OCI-LY1 (cell line): Measurements from ENCODE around the gene CT45A8.
"Not testable (repeated sequence)": the region's sequence is repeated elsewhere in the genome, so short reads cannot be mapped to it uniquely, and the experiment has no call there.

Experiments
- H2AFZ ChIP-seq: fragments of 200-600 bp; sonication (generic), shearing (Covaris generic); 2 replicates; pipeline ENCODE4 v1.6.0; 2014; ENCODE audit warnings: antibody characterized with exemption, mild to moderate bottlenecking, low read length
- H3F3A ChIP-seq: fragments of 200-600 bp; sonication (generic), shearing (Covaris generic); 2 replicates; pipeline ENCODE4 v1.6.0; 2014; ENCODE audit warnings: mild to moderate bottlenecking, antibody characterized with exemption, low read length, moderate library complexity; ENCODE audit not compliant: insufficient read depth
- H3K27ac ChIP-seq: fragments of 200-600 bp; sonication (generic); 2 replicates; pipeline ENCODE4 v1.5.1; 2014; ENCODE audit warnings: low read length, mixed run types, mild to moderate bottlenecking, low read depth; ENCODE audit not compliant: poor library complexity, severe bottlenecking
- H3K27me3 ChIP-seq: fragments of 200-600 bp; sonication (generic); 2 replicates; pipeline ENCODE4 v1.6.0; 2014; ENCODE audit warnings: antibody characterized with exemption, mild to moderate bottlenecking, low read length, moderate library complexity; ENCODE audit not compliant: insufficient read depth
- H3K36me3 ChIP-seq: fragments of 200-600 bp; sonication (generic); 2 replicates; pipeline ENCODE4 v1.6.1; 2014; ENCODE audit warnings: mild to moderate bottlenecking, antibody characterized with exemption, low read length, moderate library complexity, mixed read lengths; ENCODE audit not compliant: insufficient read depth
- H3K4me1 ChIP-seq: fragments of 200-600 bp; sonication (generic); 2 replicates; pipeline ENCODE4 v1.5.1; 2014; ENCODE audit warnings: mild to moderate bottlenecking, low read length, moderate library complexity; ENCODE audit not compliant: insufficient read depth, severe bottlenecking
- H3K4me2 ChIP-seq: fragments of 200-600 bp; sonication (generic), shearing (Covaris generic); 2 replicates; pipeline ENCODE4 v1.6.1; 2014; ENCODE audit warnings: low read length
- H3K4me3 ChIP-seq: fragments of 200-600 bp; sonication (generic); 2 replicates; pipeline ENCODE4 v1.5.1; 2014; ENCODE audit warnings: low read length, low read depth, mild to moderate bottlenecking, mixed read lengths; ENCODE audit not compliant: poor library complexity, severe bottlenecking
- H3K79me2 ChIP-seq: fragments of 200-600 bp; shearing (Covaris generic); 2 replicates; pipeline ENCODE4 v1.6.1; 2016; ENCODE audit warnings: mixed run types, low read length, mixed read lengths; ENCODE audit not compliant: insufficient read depth
- H3K9ac ChIP-seq: fragments of 200-600 bp; sonication (generic), shearing (Covaris generic); 2 replicates; pipeline ENCODE4 v1.6.1; 2014; ENCODE audit warnings: mild to moderate bottlenecking, low read length, mixed read lengths
- H3K9me2 ChIP-seq: fragments of 200-600 bp; sonication (generic), shearing (Covaris generic); 2 replicates; pipeline ENCODE4 v1.6.1; 2014; ENCODE audit warnings: low read depth, mild to moderate bottlenecking, low read length, mixed read lengths
- H3K9me3 ChIP-seq: fragments of 200-600 bp; shearing (Covaris generic); 2 replicates; pipeline ENCODE4 v1.6.1; 2014; ENCODE audit warnings: low read length, mixed read lengths
- H4K20me1 ChIP-seq: fragments of 200-600 bp; sonication (generic), shearing (Covaris generic); 2 replicates; pipeline ENCODE4 v1.6.0; 2016; ENCODE audit warnings: mild to moderate bottlenecking, low read length; ENCODE audit not compliant: insufficient read depth
- CTCF ChIP-seq: fragments of 200-600 bp; sonication (generic), shearing (Covaris generic); IDR thresholded peaks from 2 replicates; pipeline ENCODE4 v1.5.1; 2017; ENCODE audit warnings: mild to moderate bottlenecking, antibody characterized with exemption, low read length, moderate library complexity, mixed read lengths
- EZH2 ChIP-seq: fragments of 200-600 bp; sonication (generic), shearing (Covaris generic); IDR thresholded peaks from 2 replicates; pipeline ENCODE4 v1.8.0; 2017; ENCODE audit warnings: borderline replicate concordance, mixed run types, mild to moderate bottlenecking, antibody characterized with exemption, low read length, moderate library complexity, mixed read lengths

CT45A8 gene

DNA sequence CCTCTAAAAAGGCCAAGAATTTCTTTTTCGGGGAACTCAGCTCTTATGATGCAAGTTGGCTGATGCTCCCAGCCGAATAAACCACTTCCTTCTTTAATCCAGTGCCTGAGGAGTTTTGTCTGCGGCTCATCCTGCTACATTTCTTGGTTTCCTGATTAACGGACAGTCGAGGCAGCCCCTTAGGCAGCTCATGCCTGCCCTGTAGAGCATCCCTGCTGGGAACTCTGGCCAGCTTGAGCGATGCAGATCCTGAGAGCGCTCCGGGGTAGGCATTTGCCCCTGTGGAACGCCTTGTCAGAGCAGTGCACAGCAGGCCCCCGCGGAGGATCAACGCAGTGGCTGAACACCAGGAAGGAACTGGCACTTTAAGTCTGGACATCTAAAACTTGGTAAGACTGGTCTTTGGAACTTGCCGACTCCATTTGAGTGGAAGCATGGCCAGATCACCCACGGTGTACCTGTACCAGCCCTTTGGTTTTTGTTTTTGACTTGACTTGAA is 35.8 kb upstream of the CT45A8 start:
- Histone ChIP-seq H2AFZ (no peak overlapping the region), H3K27ac (no peak overlapping the region), H3K9me2 (no peaks in the 10 kb centered on the region), H3K9me3 (no peaks in the 10 kb centered on the region), H3K4me1 (no peaks in the 10 kb centered on the region), H3K27me3 (no peaks in the 10 kb centered on the region), H3K9ac (no peak overlapping the region), H3F3A (no peaks in the 10 kb centered on the region), H3K4me2 (no peak overlapping the region), H3K79me2 (no peaks in the 10 kb centered on the region), H3K4me3 (no peak overlapping the region), H3K36me3 (no peaks in the 10 kb centered on the region), H4K20me1 (no peaks in the 10 kb centered on the region)
- TF ChIP-seq CTCF: no peak
- no peak for TF ChIP-seq EZH2

DNA sequence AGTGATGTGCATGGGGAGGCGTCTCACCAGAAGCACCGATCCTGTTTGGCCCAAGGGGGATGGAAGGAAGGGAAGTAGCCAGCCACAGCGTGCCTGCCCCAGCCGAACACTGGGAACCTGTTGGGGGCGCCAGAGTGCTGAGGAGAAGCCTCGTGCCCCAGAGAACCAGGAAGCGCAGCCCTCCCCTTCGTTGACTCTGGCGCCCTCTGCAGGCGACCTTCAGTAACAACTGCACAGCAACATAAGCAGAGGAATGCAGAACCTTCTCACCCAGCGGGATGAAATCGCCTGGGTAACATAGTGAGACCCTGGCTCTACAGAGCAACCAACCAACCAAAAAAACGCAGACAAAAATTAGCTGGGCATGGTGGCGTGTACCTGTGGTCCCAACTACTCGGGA is 34.6 kb upstream of the CT45A8 start:
- not testable (repeated sequence) for H3K27ac ChIP-seq, H3K9me3 ChIP-seq, H3K9me2 ChIP-seq, H3K36me3 ChIP-seq, H3K27me3 ChIP-seq, H4K20me1 ChIP-seq, H3K9ac ChIP-seq, H3K79me2 ChIP-seq, H3F3A ChIP-seq, H3K4me3 ChIP-seq, H3K4me1 ChIP-seq, H3K4me2 ChIP-seq, H2AFZ ChIP-seq
- peak; percentile 28; the same call in 1 of the 2 replicates for TF ChIP-seq CTCF

- H3K9me3 ChIP-seq, H3K79me2 ChIP-seq, H3K4me3 ChIP-seq, H4K20me1 ChIP-seq, H3K9me2 ChIP-seq, H2AFZ ChIP-seq, H3F3A ChIP-seq, H3K36me3 ChIP-seq, H3K4me2 ChIP-seq, H3K4me1 ChIP-seq, H3K27ac ChIP-seq, H3K9ac ChIP-seq, H3K27me3 ChIP-seq: not testable (repeated sequence)
These were observed 33.9 kb upstream of the CT45A8 start for GRCh38 chrX:135888230-135888629.

- not testable (repeated sequence) for H3K36me3 ChIP-seq, H3K9me3 ChIP-seq, H3K4me1 ChIP-seq, H2AFZ ChIP-seq, H3K79me2 ChIP-seq, H3K27me3 ChIP-seq, H3F3A ChIP-seq, H3K4me2 ChIP-seq, H3K27ac ChIP-seq, H4K20me1 ChIP-seq, H3K9ac ChIP-seq, H3K4me3 ChIP-seq, H3K9me2 ChIP-seq
These were observed 28.4 kb upstream of the CT45A8 start for GRCh38 chrX:135882741-135883140.

DNA sequence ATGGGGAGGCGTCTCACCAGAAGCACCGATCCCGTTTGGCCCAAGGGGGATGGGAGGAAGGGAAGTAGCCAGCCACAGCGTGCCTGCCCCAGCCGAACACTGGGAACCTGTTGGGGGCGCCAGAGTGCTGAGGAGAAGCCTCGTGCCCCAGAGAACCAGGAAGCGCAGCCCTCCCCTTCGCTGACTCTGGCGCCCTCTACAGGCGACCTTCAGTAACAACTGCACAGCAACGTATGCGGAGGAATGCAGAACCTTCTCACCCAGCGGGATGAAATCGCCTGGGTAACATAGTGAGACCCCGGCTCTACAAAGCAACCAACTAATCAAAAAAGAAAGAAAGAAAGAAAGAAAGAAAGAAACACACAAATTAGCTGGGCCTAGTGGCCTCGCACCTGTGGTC is 17.4 kb upstream of the CT45A8 start, which contains the start of gene CT45A9:
CT45A9 (minus strand) TSS at position 101 of the 400 bp plus-strand sequence. CDS start 3,751 bp downstream, outside the sequence.
- not testable (repeated sequence) for H3K79me2 ChIP-seq, H2AFZ ChIP-seq, H3K9me2 ChIP-seq, H3K9ac ChIP-seq, H3K9me3 ChIP-seq, H3K4me3 ChIP-seq, H3F3A ChIP-seq, H3K4me2 ChIP-seq, H3K4me1 ChIP-seq, H3K27ac ChIP-seq, H3K27me3 ChIP-seq, H4K20me1 ChIP-seq, H3K36me3 ChIP-seq

- H3K27ac ChIP-seq, H3K9me3 ChIP-seq, H3K4me3 ChIP-seq, H3K36me3 ChIP-seq, H3K79me2 ChIP-seq, H3K9ac ChIP-seq, H3K4me1 ChIP-seq, H3F3A ChIP-seq, H3K4me2 ChIP-seq, H3K27me3 ChIP-seq, H3K9me2 ChIP-seq, H2AFZ ChIP-seq, H4K20me1 ChIP-seq: not testable (repeated sequence)
These were observed 17.2 kb downstream of the CT45A8 start, which contains the start of gene CT45A7 for GRCh38 chrX:135837180-135837579. TSS of gene CT45A7 (minus strand) at chrX:135837280. CDS start at chrX:135833533, 3,747 bp downstream.
